IMR-90 (cell line): ENCODE data around the gene PIGH. TPM values are rescaled to one million over a fixed set of nuclear protein-coding genes. Genes with fewer than 3 reads are reported as not detected.

ENCODE experiments used
- ATAC-seq: fragments of 200-7000 bp; cut with Tn5 transposase; 2 replicates; pipeline ENCODE4 v1.9.1; 2020; ENCODE audit warnings: low read depth, mild to moderate bottlenecking, moderate library complexity
- BruUV-seq: library from RNA; stranded (reverse); fragments of 400-500 nt; replicated peaks from 2 replicates; lab custom pipeline; 2021; lab: Mats Ljungman, UMichigan
- CTCF ChIA-PET: fragments of 300-600 bp; formaldehyde crosslinking; extraction: SDS; loops from one replicate; lab custom pipeline; 2021; ENCODE audit warnings: antibody characterized with exemption; lab: Yijun Ruan, JAX
- POLR2A ChIA-PET: fragments of 300-600 bp; sonication (Branson Sonifier 250); formaldehyde crosslinking; loops from one replicate; lab custom pipeline; 2022; ENCODE audit warnings: antibody characterized with exemption; ENCODE audit not compliant: unreplicated experiment; lab: Charles Lee
- DNase-seq: peaks from one replicate; pipeline ENCODE4 v3.0.0; 2013
- H2AFZ ChIP-seq: replicated peaks from 2 replicates; pipeline ENCODE3; 2013; ENCODE audit warnings: low read length, mild to moderate bottlenecking; ENCODE audit not compliant: poor library complexity
- H2AK5ac ChIP-seq: 2 replicates; pipeline ENCODE4 v1.6.1; 2013; ENCODE audit warnings: low read depth, low read length, inconsistent platforms
- H2AK9ac ChIP-seq: replicated peaks from 2 replicates; pipeline ENCODE3; 2013; ENCODE audit warnings: mild to moderate bottlenecking, low read depth, low read length, moderate library complexity; ENCODE audit not compliant: poor library complexity
- H2BK120ac ChIP-seq: 2 replicates; pipeline ENCODE4 v1.6.1; 2013; ENCODE audit warnings: low read depth, low read length, inconsistent platforms
- H2BK15ac ChIP-seq: 3 replicates; pipeline ENCODE4 v1.6.1; 2013; ENCODE audit warnings: low read depth, low read length, inconsistent platforms
- H2BK20ac ChIP-seq: 2 replicates; pipeline ENCODE4 v1.6.1; 2013; ENCODE audit warnings: low read depth, mild to moderate bottlenecking, inconsistent platforms, low read length, moderate library complexity
- H2BK5ac ChIP-seq: 2 replicates; pipeline ENCODE4 v1.6.1; 2013; ENCODE audit warnings: mild to moderate bottlenecking, low read depth, low read length, inconsistent platforms; ENCODE audit not compliant: poor library complexity, severe bottlenecking
- H3K14ac ChIP-seq: replicated peaks from 2 replicates; pipeline ENCODE4 v1.6.1; 2013; ENCODE audit warnings: low read depth, low read length, inconsistent platforms
- H3K18ac ChIP-seq: 2 replicates; pipeline ENCODE4 v1.6.1; 2013; ENCODE audit warnings: low read depth, low read length, control low read depth
- H3K23ac ChIP-seq: 2 replicates; pipeline ENCODE4 v1.6.1; 2013; ENCODE audit warnings: low read depth, low read length, inconsistent platforms
- H3K27ac ChIP-seq: 2 replicates; pipeline ENCODE4 v1.5.1; 2013; ENCODE audit warnings: mild to moderate bottlenecking, control low read depth, low read length; ENCODE audit not compliant: insufficient read depth
- H3K27me3 ChIP-seq: 2 replicates; pipeline ENCODE4 v1.6.1; 2013; ENCODE audit warnings: low read length; ENCODE audit not compliant: control insufficient read depth, insufficient read depth
- H3K36me3 ChIP-seq: 2 replicates; pipeline ENCODE4 v1.6.1; 2013; ENCODE audit warnings: low read length, mixed read lengths; ENCODE audit not compliant: control insufficient read depth, insufficient read depth
- H3K4ac ChIP-seq: 2 replicates; pipeline ENCODE4 v1.6.1; 2013; ENCODE audit warnings: low read depth, low read length, inconsistent platforms
- H3K4me1 ChIP-seq: 2 replicates; pipeline ENCODE4 v1.6.1; 2013; ENCODE audit warnings: low read length, mixed read lengths; ENCODE audit not compliant: control insufficient read depth, insufficient read depth
- H3K4me2 ChIP-seq: 2 replicates; pipeline ENCODE4 v1.6.1; 2013; ENCODE audit warnings: low read depth, mild to moderate bottlenecking, control low read depth, low read length, moderate library complexity
- H3K4me3 ChIP-seq: 2 replicates; pipeline ENCODE4 v1.5.1; 2013; ENCODE audit warnings: low read depth, mild to moderate bottlenecking, control low read depth, low read length, moderate library complexity; ENCODE audit not compliant: insufficient read depth
- H3K56ac ChIP-seq: 2 replicates; pipeline ENCODE4 v1.6.1; 2013; ENCODE audit warnings: low read length, inconsistent platforms; ENCODE audit not compliant: insufficient read depth; ENCODE audit errors: extremely low read depth
- H3K79me1 ChIP-seq, 2 experiments: 2 replicates each; pipeline ENCODE4 v1.6.1; 2013; ENCODE audit warnings: low read length in 2 of 2, inconsistent platforms in 1 of 2, low read depth in 1 of 2
- H3K9ac ChIP-seq: 2 replicates; pipeline ENCODE4 v1.6.1; 2013; ENCODE audit warnings: low read depth, low read length, control low read depth
- H3K9me1 ChIP-seq: 2 replicates; pipeline ENCODE4 v1.6.1; 2013; ENCODE audit warnings: low read length, inconsistent platforms; ENCODE audit not compliant: insufficient read depth
- H3K9me3 ChIP-seq: 2 replicates; pipeline ENCODE4 v1.6.1; 2013; ENCODE audit warnings: low read length; ENCODE audit not compliant: control insufficient read depth, insufficient read depth
- H4K20me1 ChIP-seq: 2 replicates; pipeline ENCODE4 v1.6.1; 2013; ENCODE audit warnings: low read length, inconsistent platforms; ENCODE audit not compliant: insufficient read depth
- H4K5ac ChIP-seq: 2 replicates; pipeline ENCODE4 v1.6.1; 2013; ENCODE audit warnings: mild to moderate bottlenecking, low read depth, low read length, control low read depth
- H4K8ac ChIP-seq, 2 experiments: 2 replicates each; pipeline ENCODE4 v1.6.1; 2013; ENCODE audit warnings: low read depth in 2 of 2, low read length in 2 of 2, control low read depth in 1 of 2, inconsistent platforms in 1 of 2
- H4K91ac ChIP-seq: 2 replicates; pipeline ENCODE4 v1.6.1; 2013; ENCODE audit warnings: low read depth, low read length, inconsistent platforms; ENCODE audit not compliant: insufficient read depth
- BHLHE40 ChIP-seq: fragments of 150-350 bp; IDR thresholded peaks from 2 replicates; pipeline ENCODE4 v1.6.1; 2016; ENCODE audit warnings: mild to moderate bottlenecking, low read depth, low read length
- CEBPB ChIP-seq: IDR thresholded peaks from 2 replicates; pipeline ENCODE4 v1.6.1; 2012; ENCODE audit warnings: low read depth, low read length, improper control_type of control experiment
- CHD1 ChIP-seq: IDR thresholded peaks from 2 replicates; pipeline ENCODE4 v1.6.1; 2012; ENCODE audit warnings: low read depth, low read length, improper control_type of control experiment
- CTCF ChIP-seq: conservative IDR thresholded peaks from 2 replicates; pipeline ENCODE4 v1.5.1; 2012; ENCODE audit warnings: mild to moderate bottlenecking, low read depth, low read length, improper control_type of control experiment
- MAFK ChIP-seq: IDR thresholded peaks from 2 replicates; pipeline ENCODE4 v1.6.1; 2012; ENCODE audit warnings: low read depth, low read length, improper control_type of control experiment
- MAZ ChIP-seq: IDR thresholded peaks from 2 replicates; pipeline ENCODE4 v1.6.1; 2012; ENCODE audit warnings: low read depth, mild to moderate bottlenecking, low read length, improper control_type of control experiment, moderate library complexity, borderline replicate concordance
- MXI1 ChIP-seq: IDR thresholded peaks from 2 replicates; pipeline ENCODE4 v1.6.1; 2012; ENCODE audit warnings: low read depth, mild to moderate bottlenecking, low read length, moderate library complexity, borderline replicate concordance
- NFE2L2 ChIP-seq: fragments of 150-350 bp; IDR thresholded peaks from 2 replicates; pipeline ENCODE4 v1.6.1; 2016; ENCODE audit warnings: low read depth, mild to moderate bottlenecking, low read length
- POLR2A ChIP-seq: IDR thresholded peaks from 2 replicates; pipeline ENCODE4 v1.6.1; 2012; ENCODE audit warnings: mild to moderate bottlenecking, low read depth, low read length
- RAD21 ChIP-seq: IDR thresholded peaks from 2 replicates; pipeline ENCODE4 v1.6.1; 2012; ENCODE audit warnings: low read length, improper control_type of control experiment
- RCOR1 ChIP-seq: IDR thresholded peaks from 2 replicates; pipeline ENCODE4 v1.6.1; 2012; ENCODE audit warnings: mild to moderate bottlenecking, low read length, improper control_type of control experiment; ENCODE audit not compliant: insufficient replicate concordance
- RFX5 ChIP-seq: IDR thresholded peaks from 2 replicates; pipeline ENCODE4 v1.8.0; 2012; ENCODE audit warnings: low read depth, mild to moderate bottlenecking, low read length, moderate library complexity
- SMC3 ChIP-seq: fragments of 150-350 bp; IDR thresholded peaks from 2 replicates; pipeline ENCODE4 v1.6.1; 2016; ENCODE audit warnings: low read depth, mild to moderate bottlenecking, antibody characterized with exemption, low read length, moderate library complexity
- WGBS, 2 experiments: methylation state at CpG; one replicate each; pipeline versions ENCODE4 v1.1.5 to v1.1.7; 2013; ENCODE audit warnings: missing lambda C conversion rate in 2 of 2; ENCODE audit not compliant: insufficient read length in 1 of 2; ENCODE audit errors: extremely low coverage in 2 of 2; 5-methylcytosine and 5-hydroxymethylcytosine counted together
- dilution Hi-C: fragments of 300-500 bp; cut with HindIII; formaldehyde crosslinking; loops from one replicate; pipeline ENCODE4 v1.14.3; 2018; ENCODE audit warnings: low sequenced_read_pairs; ENCODE audit not compliant: unreplicated experiment
- in situ Hi-C: fragments of 300-500 bp; cut with MboI; formaldehyde crosslinking; loops from 3 replicates; pipeline ENCODE4 v1.14.3; 2019; ENCODE audit warnings: low sequenced_read_pairs, inconsistent platforms, mixed read lengths
- intact Hi-C: fragments of 100-400 bp; cut with micrococcal nuclease; formaldehyde crosslinking; loops from 2 replicates; pipeline ENCODE4 v1.10.0; 2022
- polyA plus RNA-seq, 3 experiments: library from polyadenylated mRNA; depleted of rRNA; stranded (reverse); fragments of >200 nt; gene quantifications; 2 replicates each; pipeline ENCODE4 v1.2.3, GENCODE V29; 2012; ENCODE audit warnings: low replicate concordance in 1 of 3
- total RNA-seq: library from RNA; depleted of rRNA; stranded (reverse); fragments of >200 nt; gene quantifications from 2 replicates; pipeline ENCODE4 v1.2.3, GENCODE V29; 2012
- TF ChIP-seq, protein P1 (sequence below): fragments of 150-350 bp; IDR thresholded peaks from 2 replicates; pipeline ENCODE4 v1.6.1; 2016; ENCODE audit warnings: low read depth, mild to moderate bottlenecking, low read length, moderate library complexity, borderline replicate concordance

PIGH gene
- total and polyA plus RNA-seq, 2 of the 4 experiments (the other 2 are of a cell fraction) = 7.9 to 13.5 TPM

- no peak overlapping the region for H3K27ac ChIP-seq
- H3K9ac ChIP-seq = no peak overlapping the region
- H3K56ac ChIP-seq = no peak overlapping the region
- no peak overlapping the region for H2BK20ac ChIP-seq
- H3K4me3 ChIP-seq = no peak overlapping the region
- H2AK5ac ChIP-seq = no peak overlapping the region
- in situ Hi-C loops = no loop called here
- H3K9me1 ChIP-seq = no peaks in the 10 kb centered on the region; the same call in 1 of the 2 replicates
- H3K4me1 ChIP-seq = no peaks in the 10 kb centered on the region
- no peak overlapping the region for H4K91ac ChIP-seq
- ChIA-PET CTCF (no interaction called here), POLR2A (interaction anchor here (0.6 kb wide), 1 partner anchor 41 kb away, joined by 4 read pairs; no protein-coding TSS in a partner anchor)
- H3K4ac ChIP-seq = no peak overlapping the region
- no peak overlapping the region for H3K4me2 ChIP-seq
- no peak overlapping the region for H2AFZ ChIP-seq
- no peaks in the 10 kb centered on the region for H3K79me1 ChIP-seq
- no peak overlapping the region for H2AK9ac ChIP-seq
- H3K18ac ChIP-seq = no peak overlapping the region
- peaks cover 2% of the 10 kb centered on the region for H3K27me3 ChIP-seq
- H4K20me1 ChIP-seq = no peaks in the 10 kb centered on the region
- no peak for ATAC-seq
- H2BK120ac ChIP-seq = no peak overlapping the region
- H3K23ac ChIP-seq = no peak overlapping the region
- WGBS, 2 experiments = no CpG with 5 or more reads among the region's 5 CpGs
- H2BK15ac ChIP-seq = no peak overlapping the region
- no peak for DNase-seq
- TF ChIP-seq, protein P1, sequence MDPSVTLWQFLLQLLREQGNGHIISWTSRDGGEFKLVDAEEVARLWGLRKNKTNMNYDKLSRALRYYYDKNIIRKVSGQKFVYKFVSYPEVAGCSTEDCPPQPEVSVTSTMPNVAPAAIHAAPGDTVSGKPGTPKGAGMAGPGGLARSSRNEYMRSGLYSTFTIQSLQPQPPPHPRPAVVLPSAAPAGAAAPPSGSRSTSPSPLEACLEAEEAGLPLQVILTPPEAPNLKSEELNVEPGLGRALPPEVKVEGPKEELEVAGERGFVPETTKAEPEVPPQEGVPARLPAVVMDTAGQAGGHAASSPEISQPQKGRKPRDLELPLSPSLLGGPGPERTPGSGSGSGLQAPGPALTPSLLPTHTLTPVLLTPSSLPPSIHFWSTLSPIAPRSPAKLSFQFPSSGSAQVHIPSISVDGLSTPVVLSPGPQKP = no peak
- TF ChIP-seq BHLHE40 (no peak), RFX5 (no peak), CHD1 (no peak), MAZ (no peak), CTCF (no peak), SMC3 (no peak), NFE2L2 (no peak), RAD21 (no peak), CEBPB (no peak), MAFK (no peak), MXI1 (no peak), RCOR1 (no peak), POLR2A (no peak)
- intact Hi-C loops = no loop called here
- no peak overlapping the region for H4K5ac ChIP-seq
- H3K14ac ChIP-seq = no peak overlapping the region
- no peaks in the 10 kb centered on the region for H3K36me3 ChIP-seq
- dilution Hi-C loops = no loop called here
- no peak overlapping the region for H4K8ac ChIP-seq
- no peaks in the 10 kb centered on the region for H3K9me3 ChIP-seq
- no TSS peak for BruUV-seq
- H2BK5ac ChIP-seq = no peak overlapping the region
Measured at GRCh38 chr14:67633451-67634147, 33.5 kb upstream of the PIGH start.
